CD4-positive, alpha-beta T cell treated with Interleukin-6 at 100 ng/mL for 8 hours (primary cell): Measurements from ENCODE around the gene CLDN11.

Source experiments
- DNase-seq: peaks from one replicate; pipeline ENCODE4 v3.0.0-alpha.2; 2020; ENCODE audit warnings: mixed read lengths, low spot score

CLDN11 gene

GRCh38 chr3:170418422-170419398 lies at the start of gene CLDN11:
TSS of gene CLDN11 (plus strand) at chr3:170418868. CDS start at chr3:170419067, 199 bp downstream.
- no peak for DNase-seq

GRCh38 chr3:170368921-170369320 lies 49.7 kb upstream of the CLDN11 start:
- no peak for DNase-seq

GRCh38 chr3:170372190-170372879 lies 46.3 kb upstream of the CLDN11 start:
- DNase-seq, result no peak

- DNase-seq, result no peak
Observed at GRCh38 chr3:170383567-170383966, 35.1 kb upstream of the CLDN11 start.

GRCh38 chr3:170386468-170386867 lies 32.2 kb upstream of the CLDN11 start:
- no peak for DNase-seq

- no peak for DNase-seq
Observed at GRCh38 chr3:170387950-170388349, 30.7 kb upstream of the CLDN11 start.

- no peak for DNase-seq
Observed at GRCh38 chr3:170391108-170391507, 27.6 kb upstream of the CLDN11 start.

GRCh38 chr3:170397685-170398084 lies 21.0 kb upstream of the CLDN11 start:
- no peak for DNase-seq

- DNase-seq, result no peak
Observed at GRCh38 chr3:170405101-170405500, 13.6 kb upstream of the CLDN11 start.

- no peak for DNase-seq
Observed at GRCh38 chr3:170410428-170411029, 8.1 kb upstream of the CLDN11 start.

GRCh38 chr3:170413291-170413690 lies 5.4 kb upstream of the CLDN11 start:
- no peak for DNase-seq

- peak; percentile 32 for DNase-seq
Observed at GRCh38 chr3:170414202-170414663, 4.4 kb upstream of the CLDN11 start.

- DNase-seq, result no peak
Observed at GRCh38 chr3:170417090-170417489, 1.6 kb upstream of the CLDN11 start.

GRCh38 chr3:170419557-170420087 lies 954 bp downstream of the CLDN11 start:
- DNase-seq, result no peak

- DNase-seq, result no peak
Observed at GRCh38 chr3:170420307-170420821, 1.7 kb downstream of the CLDN11 start.

- DNase-seq, result no peak
Observed at GRCh38 chr3:170421111-170421641, 2.5 kb downstream of the CLDN11 start.

GRCh38 chr3:170421758-170422157 lies 3.1 kb downstream of the CLDN11 start:
- DNase-seq, result no peak

- DNase-seq, result no peak
Observed at GRCh38 chr3:170423001-170423615, 4.4 kb downstream of the CLDN11 start.

- DNase-seq, result no peak
Observed at GRCh38 chr3:170424879-170425278, 6.2 kb downstream of the CLDN11 start.

GRCh38 chr3:170425491-170426239 lies 7.0 kb downstream of the CLDN11 start:
- no peak for DNase-seq
